GM12872 (cell line): Measurements from ENCODE around the gene LIN7A.

Source experiments
- TF ChIP-seq, protein P1 (sequence below): IDR thresholded peaks from 3 replicates; pipeline ENCODE4 v1.5.1; 2011; ENCODE audit warnings: low read depth, mild to moderate bottlenecking, low read length, moderate library complexity; ENCODE audit not compliant: insufficient read depth

Gene LIN7A

DNA sequence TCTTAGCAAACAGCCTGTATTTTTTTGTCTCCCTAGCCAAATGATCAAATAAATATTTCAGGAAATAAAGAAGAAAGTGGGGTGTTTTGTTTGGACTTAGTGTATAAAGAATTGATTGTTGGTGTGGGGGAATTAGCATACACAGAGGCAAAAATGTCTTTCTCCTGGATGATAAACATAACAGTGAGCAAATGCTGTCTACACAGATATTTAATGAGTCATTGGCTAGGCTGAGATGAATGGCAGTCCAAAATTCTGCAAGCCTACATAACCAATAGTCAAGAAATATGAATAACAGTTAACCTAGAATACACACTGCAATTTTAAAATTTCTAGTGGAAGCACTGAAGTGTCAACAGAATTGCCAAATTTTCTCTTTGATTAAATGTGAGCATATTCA, 185.3 kb downstream of the LIN7A start:
- TF ChIP-seq, protein P1, sequence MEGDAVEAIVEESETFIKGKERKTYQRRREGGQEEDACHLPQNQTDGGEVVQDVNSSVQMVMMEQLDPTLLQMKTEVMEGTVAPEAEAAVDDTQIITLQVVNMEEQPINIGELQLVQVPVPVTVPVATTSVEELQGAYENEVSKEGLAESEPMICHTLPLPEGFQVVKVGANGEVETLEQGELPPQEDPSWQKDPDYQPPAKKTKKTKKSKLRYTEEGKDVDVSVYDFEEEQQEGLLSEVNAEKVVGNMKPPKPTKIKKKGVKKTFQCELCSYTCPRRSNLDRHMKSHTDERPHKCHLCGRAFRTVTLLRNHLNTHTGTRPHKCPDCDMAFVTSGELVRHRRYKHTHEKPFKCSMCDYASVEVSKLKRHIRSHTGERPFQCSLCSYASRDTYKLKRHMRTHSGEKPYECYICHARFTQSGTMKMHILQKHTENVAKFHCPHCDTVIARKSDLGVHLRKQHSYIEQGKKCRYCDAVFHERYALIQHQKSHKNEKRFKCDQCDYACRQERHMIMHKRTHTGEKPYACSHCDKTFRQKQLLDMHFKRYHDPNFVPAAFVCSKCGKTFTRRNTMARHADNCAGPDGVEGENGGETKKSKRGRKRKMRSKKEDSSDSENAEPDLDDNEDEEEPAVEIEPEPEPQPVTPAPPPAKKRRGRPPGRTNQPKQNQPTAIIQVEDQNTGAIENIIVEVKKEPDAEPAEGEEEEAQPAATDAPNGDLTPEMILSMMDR = no peak

DNA sequence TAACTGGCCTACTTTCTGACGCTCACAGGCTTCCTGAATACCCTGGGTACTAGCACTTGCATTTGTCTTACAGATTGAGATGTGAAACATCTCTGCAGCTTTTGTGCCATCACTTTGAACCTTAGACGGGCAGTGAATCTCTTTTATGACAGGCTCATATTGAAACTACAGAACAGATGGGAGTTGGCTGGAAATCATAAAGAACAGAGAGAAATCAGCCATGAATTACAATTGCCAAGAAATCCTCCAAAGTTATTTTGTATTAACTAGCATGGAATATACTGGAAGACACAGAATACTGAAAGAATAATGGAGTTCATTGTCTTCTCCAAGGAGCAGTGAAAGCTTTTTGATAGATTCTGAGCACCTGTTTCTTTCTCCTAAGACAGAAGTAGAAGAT, 188.3 kb downstream of the LIN7A start:
- TF ChIP-seq, protein P1 = no peak

DNA sequence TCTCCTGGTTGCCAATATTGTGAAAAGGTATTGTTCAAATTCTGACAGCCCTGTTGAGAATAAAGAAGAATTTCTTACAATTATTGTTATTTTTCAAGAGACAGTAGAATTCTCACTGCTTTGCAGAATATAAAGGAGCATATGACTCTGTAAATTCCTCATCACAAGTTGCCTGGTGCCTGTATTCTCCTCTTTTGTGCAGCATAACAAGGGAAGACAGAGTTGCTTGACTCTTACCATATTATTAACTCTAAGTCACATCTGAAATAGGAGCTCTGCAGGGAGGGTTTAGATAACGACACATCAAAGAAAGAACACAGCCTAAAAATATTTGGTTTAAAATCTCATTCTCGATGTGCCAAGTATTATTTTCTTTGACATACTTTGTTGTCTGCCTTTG, 189.9 kb downstream of the LIN7A start:
- TF ChIP-seq, protein P1 = no peak

DNA sequence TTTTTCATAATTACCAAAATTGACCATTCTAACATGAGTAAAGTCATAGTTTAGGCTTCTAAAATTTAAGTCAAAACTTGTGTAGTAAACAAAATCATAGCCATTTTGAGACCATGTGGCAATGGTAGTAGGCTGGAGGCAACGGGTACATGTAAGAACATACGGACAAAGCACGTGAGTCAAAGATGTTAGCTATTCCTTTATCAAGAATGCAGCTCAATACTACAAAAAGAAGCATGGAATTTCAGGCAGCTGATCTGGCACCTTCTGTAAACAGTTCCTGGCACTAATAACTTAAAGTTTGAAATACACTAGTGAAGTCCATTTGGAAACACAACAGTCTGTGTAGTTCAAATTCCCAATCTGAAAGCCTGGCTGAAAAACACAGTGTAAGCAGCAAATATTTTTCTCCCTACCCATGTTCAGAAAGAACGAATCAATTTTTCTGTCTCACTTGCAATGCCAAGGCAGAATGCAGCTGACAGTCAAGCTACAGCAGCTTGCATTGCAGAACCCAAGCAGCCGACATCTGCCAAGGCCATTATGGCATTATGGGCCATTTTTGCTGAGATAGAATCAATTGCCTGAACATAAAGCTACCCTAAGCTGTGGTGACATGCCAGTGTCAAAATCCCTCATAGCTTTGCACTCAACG, 191.8 kb downstream of the LIN7A start:
- TF ChIP-seq, protein P1 = no peak
